LHCN-M2 (cell line): Measurements from ENCODE around the gene NT5C1A. TPM values are rescaled to one million over a fixed set of nuclear protein-coding genes. Genes with fewer than 3 reads are reported as not detected.

ENCODE experiments used
- DNase-seq: peaks from one replicate; pipeline ENCODE4 v3.0.0-alpha.2; 2012; ENCODE audit warnings: low read depth
- total RNA-seq: library from RNA; depleted of rRNA; stranded (reverse); fragments of >200 nt; gene quantifications from 2 replicates; pipeline ENCODE4 v1.2.3, GENCODE V29; 2014

Gene NT5C1A
- total RNA-seq, 1 experiment from 2014 or later: not detected

DNA sequence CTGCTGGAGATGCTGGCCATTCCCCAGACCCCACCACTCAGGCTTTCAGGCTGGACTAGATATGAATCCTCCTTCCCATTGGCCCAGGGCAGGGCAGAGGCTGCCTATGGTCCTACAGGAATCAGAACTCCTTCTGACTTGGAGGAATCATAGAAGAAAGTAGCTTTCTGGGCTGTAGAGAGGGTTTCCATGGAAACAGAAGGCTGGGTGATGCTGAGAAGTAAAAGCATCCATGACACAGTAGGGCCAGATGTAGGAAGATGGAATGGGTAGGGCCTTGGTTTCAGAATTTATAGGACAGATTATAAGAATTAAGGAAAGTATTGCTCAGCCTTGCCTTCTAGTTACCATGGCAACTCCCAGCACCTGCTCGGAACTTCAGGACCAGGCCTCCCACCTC, 9.0 kb downstream of the NT5C1A start:
- DNase-seq: no peak

DNA sequence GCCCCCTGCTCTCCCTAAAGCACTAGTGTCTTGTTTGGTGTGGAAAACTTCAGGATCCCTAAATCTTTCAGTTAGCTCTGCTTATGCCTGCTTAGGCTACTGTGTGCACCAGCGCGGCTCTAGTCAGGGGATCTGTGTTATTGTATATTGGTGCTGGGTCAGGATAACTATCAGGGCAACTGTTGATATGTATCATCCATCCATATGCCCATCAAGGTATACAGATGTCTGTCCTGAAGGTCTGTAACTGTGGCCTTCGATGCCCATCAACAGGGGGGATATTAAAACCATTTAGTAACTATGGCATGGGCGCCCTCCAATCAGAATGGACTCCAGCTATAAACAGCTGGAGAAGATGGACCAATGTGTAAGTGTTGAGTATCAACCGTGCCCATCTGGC, 12.4 kb downstream of the NT5C1A start:
- DNase-seq: no peak

DNA sequence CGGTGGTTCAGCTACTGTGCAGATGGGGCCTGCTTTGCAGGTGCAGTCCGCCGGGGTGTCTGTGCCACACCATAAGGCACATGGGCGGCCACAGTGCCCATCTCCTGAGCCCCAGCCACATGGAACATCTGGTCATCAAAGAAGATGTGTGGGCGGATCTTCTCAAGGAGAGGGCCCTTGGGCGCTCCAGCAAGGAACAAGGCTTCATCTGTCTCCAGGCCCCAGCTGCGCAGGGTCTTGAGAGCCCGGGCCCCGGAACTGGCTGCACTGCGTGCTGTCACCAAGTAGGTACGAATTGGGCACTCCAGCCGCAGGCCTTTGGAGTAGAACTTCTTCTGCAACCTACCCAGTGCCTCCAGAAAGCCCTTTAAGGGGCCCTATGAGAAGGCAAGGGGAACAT, 12.8 kb downstream of the NT5C1A start:
- DNase-seq: no peak

DNA sequence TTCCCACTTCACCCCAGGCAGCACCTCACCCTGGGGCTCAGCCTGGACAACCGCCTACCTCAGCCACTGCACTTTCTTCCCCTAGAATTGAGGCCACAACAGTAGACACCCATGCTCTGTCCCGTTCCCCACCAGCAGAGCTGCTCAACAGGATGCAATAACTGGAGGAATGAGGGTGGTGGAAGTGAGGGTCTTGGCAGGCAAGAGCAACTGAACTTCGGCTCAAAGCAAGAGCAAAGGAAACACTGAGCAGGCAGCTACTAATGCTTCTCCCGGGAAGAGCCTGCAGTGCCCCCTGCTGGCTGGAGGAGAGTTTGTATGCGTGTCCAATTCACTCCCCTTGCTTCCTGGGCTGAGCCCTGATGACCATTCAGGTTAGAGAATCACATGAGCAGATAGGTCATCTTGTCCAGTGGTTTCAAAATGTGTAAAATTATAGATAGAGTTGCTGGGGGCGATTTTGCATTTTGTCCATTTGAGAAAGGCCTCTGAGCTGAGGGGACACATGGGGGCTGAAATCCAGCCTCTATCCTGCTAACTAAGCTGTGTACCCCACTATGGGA, 13.9 kb downstream of the NT5C1A start:
- peak; percentile 81 for DNase-seq

DNA sequence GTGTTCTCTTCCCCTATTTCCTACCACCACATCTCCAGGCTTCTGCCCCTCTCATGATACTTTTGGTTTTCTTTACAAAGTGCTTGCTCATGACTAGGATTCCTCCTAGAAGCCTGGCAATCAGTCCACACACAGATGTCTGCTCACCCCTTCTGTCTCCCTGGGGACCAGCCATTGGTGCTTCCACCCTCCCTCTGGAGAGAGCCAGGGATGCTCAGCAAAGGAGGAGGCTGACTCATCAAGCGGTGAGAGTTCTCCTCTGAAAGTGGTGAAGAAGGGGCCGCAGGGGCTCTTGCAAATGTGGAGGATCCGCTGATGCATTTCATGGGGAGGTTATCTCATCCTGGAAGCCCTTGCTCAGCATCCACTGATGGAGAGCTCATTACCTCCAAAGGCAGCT, 14.5 kb downstream of the NT5C1A start:
- peak; percentile 66 for DNase-seq

DNA sequence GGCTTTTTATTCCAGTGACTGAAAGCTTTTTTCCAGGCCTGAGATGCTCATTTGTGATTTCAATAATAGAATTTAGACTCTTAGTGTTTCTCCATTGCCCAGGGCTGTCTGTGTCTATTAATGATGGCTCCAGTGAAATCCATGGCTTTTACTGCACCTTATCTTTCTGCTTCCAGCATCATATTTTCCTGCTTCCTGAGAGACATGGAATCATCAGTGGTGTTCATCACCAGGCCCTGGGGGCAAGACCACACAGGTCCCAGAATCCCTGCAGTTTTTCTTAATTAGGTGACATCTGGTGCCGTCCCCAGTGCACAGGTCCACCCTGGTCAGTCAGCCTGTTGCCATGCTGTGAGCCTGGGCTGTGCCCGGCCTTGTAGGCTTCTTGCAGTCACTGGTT, 15.5 kb downstream of the NT5C1A start:
- DNase-seq: no peak

DNA sequence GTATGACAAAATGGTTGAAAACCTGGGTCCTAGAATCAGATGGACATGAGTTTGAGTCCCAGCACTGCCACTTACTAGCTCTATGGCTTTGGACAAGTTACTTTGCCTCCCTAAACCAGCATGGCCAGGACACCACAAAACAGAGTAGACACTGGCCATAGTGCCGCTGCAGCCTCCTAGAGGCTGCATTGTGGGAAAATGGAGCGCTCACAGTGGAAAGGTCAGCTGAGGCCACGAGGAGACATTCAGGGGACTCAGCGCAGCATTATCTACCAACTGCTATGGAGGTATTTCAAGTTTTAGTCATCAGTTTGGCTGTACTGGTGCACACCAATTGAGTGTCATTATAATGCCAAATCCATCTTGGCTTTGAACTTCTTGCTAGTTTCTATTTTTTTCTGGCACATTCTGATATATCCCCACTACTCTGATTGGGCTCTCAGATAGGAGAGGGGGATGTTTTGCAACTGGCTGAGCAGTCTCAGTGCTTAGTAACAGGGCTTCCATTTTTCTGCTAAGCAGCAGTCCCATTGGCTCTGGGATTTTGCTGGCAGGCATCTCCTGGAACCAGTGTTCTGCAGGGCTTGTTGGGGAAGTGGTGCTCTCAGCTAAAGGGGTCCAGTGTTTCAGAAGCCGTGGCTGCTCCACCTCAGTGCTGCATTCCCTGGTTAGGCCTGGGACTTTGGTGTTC, 16.2 kb downstream of the NT5C1A start:
- DNase-seq: no peak

DNA sequence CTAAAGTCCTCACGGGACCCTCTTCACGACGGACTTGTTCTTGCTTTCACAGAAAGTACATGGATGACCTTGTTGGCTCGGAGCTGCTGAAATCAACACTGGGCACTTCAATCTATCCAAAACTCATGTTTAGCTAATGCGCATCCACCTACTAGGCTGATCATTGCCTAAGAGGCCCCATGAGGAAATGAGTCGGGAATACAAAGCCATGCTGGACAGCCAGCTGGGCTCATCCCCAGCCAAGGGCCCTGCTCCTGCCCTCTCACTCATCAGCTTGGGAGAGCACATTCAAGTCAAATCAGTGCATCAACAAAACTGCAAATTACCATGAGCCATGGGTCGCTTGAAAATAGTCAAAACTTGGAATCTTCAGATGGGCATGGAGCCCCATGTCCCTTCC, 17.6 kb downstream of the NT5C1A start:
- DNase-seq: no peak

DNA sequence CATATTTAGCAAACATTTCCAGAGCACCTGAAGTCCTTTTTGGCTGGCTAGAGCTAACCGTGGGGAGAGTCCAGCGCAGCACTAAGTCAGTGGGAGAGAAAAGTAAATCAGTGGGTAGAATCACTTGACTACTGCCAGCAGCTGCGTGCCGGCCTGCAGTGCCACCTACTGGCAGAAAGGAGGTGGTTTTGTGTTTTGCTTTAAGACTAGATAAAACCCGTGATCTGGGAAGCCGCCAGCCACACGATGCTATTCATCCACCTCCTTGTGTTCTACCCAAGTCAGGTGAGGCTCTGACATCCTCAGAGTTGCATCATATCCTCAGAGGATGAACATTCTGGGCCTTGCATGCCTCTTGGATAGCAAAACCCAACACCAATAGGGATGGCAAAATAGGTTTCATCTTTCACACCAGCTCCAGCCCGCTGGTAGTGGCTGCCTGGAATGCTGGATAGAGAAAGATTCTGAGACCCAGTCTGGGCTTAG, 18.3 kb downstream of the NT5C1A start:
- peak; percentile 78 for DNase-seq

DNA sequence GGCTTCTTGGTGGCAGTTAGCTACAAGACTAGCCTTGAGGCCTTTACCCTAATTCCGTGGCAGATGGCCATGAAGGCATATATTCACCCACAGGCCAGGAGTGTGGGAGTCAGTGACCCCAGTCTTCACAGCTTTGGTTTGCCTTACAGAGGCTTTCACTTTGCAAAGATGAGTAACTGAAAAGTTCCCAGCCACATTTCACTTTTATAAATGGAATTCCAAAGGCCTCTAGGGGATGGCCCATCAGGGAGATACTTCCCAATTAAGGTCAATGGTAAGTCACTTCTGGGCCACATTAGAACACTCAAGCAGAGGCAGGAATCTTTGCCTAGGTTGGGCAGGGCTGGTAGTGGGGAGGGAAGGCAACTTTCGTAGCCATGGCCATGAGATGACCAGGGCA, 19.4 kb downstream of the NT5C1A start:
- DNase-seq: peak; percentile 48

DNA sequence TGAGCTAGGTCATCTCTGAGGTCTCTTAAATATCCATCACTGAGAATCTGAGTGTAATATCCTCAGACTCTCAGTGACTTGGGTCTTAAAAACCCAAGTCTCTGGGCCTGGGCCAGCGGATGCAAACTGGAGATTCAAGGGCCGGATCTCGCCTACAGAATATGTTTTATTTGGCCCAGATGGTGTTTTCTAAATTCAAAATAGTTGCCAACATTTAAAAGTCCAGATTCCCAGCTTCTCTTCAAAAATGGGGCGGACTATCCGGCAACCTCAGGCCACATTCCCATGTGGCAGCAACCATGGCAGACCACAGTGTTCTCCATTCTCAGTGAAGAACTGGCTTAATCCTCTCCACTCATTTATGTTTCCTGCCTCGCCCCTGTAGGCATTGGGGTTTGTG, 19.8 kb downstream of the NT5C1A start:
- no peak for DNase-seq

DNA sequence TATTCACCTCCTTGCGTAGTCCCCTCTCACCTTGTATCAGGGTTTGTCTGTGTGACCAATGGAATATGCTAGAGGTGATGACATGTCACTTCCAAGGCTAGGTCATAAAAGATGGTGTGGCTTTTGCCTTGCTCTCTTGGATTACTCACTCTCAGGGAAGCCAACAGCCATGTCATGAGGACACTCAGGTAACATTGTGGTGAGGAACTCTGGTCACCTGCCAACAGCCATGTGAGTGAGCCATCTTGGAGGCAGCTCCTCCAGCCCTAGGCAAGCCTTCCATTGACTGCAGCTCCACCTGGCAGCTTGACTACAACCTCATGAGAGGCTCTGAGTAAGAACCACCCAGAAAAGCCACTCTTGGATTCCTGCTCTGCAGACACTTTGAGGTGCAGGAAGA, 21.5 kb downstream of the NT5C1A start:
- no peak for DNase-seq

DNA sequence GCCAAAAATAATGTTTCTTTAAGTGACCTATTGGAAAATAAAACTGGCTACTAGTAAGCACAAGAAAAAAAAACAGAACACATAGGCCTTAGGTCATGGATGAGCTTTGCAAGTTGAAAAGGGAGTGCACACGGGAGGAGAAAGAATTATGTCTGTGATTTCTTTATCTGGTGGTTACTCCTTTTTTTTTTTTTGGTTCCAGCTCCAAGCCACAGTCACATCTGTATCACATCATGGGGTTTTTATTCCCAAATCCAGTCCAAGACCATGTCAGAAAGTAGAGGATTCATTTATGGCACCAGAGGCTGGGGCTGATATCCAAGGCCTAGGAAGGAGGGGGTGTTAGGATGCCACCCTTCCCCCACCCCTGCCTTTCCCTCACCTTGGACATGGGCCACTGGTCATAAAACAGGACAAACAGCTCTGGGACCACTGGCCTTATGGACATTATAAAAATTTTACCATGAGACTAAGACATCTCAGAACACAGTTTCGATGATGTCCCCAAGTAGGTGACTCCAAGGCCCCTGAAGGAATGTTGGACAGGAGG, 22.2 kb downstream of the NT5C1A start:
- DNase-seq: no peak

DNA sequence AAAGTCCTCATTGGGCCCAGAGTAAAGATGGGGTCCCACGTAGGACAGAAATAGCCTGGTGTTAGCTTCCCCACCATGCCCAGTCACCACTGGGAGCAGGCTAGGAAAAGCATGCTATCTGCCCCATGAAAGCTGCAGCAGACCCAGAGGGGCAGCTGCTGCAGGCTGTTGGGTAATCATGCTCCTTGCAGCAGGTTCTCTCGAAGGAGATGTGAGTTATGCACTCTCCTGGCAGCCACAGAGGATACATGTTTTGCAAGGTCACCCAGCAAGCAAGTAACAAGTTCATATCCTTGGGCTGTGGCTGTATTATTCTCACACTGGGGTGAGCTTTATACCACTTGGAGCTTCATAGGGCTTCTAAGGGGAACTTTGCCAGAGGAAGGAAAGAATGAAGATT, 23.4 kb downstream of the NT5C1A start:
- DNase-seq: peak; percentile 81

DNA sequence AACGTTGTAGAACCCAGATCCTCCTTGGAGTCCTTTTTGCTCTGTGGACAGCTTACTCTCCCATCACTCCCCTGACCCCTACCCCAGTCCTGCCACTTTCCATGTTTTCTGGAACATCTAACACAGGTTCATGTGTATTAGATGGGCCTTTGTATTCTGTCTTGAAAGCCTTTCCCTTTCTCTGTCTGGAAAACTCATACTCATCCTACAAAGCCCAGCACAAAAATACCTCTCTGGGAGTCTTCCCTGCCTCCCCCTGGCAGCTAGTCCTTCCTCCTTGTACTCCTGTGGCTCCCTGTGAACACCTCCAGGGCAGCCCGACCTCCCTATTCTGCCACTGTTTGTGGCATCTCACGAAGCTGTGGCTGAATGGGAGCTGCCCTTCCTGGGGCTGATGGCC, 24.7 kb downstream of the NT5C1A start:
- no peak for DNase-seq

DNA sequence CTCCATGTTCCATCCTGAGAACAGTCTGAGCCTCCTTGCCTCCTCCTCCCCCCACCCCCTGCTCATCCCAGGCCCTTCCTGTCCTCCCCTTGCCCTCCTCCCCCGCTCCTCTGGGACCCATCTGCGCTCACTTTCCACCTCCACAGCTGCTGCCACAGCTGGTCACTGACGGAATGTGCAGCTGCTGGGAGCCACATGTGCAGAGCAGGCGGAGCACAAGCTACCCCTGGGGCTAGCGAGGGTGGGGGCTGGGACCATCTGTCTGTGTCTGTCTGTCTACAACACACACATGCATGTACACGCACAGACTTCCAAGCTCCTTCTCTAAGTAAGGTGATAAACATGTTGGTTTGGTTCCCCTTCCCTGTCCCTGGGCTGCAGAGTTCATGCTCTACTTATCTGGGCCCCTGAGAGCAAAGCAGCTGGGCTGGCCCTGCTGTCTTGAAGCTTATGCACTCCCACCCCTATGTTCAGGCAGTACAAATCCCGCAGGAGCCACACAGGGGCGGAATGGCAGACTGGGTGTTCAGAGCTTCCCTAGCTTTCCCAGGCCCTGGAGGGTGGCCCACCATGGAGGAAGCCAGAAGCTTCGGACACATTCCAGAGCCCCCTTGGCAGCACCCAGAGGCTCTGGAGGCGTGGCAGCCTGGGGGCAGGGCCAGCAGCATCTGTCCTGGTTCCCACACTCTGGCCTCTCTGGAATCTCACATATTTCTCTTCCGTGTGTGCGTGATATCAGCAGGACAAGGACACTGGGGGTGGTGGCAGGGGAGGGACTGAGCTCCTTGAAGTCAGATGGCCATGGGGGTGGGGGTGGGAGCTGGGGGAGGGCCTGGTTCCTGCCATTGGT, 25.4 kb downstream of the NT5C1A start:
- DNase-seq: peak; percentile 100

DNA sequence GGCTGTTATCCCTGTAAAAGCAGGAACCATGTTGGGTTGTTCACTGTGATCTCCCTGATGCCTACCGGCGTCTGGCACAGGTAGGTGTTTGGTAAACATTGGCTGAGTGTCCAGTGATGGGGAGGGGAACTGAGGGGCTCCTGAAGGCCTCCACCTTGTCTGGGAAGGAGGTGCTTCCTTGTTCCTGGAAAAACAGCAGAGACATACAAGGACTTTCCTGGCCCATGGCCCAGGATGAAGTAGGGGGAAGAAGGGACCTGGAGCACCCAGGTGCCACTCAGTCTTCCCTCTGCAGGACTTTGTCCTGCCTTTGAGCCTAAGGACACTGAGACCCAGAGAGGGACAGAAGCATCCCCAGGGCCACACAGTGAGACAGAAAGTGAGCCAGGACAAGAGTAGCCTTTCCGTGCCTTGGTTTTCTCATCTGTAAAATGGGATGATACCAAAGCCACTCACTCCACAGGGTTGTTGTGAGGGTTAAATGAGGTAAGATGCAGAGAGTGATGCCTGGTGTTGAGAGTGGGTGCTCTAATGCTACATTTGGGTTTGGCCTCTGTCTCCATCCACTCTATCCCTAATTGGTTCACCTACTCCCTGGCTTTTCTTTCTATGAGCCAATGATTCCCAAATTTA, 26.4 kb downstream of the NT5C1A start:
- DNase-seq: no peak

DNA sequence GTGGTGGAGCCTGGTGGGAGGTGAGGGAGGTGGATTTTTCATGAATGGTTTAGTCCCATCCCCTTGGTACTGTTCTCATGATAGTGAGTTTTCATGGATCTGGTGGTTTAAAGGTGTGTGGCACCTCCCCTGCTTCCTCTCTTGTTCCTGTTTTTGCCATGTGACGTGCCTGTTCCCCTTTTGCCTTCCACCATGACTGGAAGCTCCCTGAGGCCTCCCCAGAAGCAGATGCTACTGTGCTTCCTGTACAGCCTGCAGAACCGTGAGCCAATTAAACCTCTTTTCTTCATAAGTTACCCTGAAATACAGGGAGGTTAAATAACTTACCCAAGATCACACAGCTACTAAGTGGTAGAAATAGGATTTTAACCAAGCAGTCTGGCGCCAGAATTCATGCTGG, 28.2 kb downstream of the NT5C1A start:
- no peak for DNase-seq

DNA sequence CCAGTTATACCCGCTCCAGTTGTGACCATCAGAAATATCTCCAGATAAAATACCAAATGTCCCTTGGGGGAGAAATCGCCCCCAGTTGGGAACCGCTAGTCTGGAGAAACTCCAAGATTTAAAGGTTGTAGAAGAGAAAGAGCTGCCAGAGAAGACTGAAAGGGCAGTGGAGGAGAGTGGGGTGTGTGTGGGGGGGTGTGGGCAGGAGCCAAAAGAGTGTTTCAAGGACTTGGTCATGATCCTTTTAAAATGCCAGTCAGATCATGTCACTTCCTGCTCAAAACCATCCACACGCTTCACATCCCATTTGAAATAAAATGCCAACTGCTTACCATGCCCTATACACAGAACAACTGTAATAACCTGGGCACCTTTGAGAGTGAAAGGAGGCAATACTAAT, 29.1 kb downstream of the NT5C1A start:
- peak; percentile 95 for DNase-seq

DNA sequence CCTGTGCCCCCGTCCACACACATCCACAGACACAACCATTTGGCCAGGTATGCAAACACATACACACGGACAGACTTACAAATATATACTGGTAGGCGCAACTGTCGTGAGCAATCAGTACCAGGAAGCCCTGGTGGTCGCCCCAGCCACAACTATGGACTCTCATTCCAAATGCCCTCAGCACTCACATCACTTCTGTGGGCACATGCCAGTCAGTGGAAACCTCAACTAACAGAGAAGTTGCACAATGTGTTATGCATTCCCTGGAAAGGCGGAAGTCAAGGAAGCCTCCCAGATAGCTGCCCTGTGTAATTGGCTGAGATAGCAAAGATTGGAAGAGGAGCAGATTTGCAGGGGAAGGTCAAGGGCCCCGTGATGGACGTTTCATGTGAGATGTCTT, 31.0 kb downstream of the NT5C1A start:
- DNase-seq: peak; percentile 84

DNA sequence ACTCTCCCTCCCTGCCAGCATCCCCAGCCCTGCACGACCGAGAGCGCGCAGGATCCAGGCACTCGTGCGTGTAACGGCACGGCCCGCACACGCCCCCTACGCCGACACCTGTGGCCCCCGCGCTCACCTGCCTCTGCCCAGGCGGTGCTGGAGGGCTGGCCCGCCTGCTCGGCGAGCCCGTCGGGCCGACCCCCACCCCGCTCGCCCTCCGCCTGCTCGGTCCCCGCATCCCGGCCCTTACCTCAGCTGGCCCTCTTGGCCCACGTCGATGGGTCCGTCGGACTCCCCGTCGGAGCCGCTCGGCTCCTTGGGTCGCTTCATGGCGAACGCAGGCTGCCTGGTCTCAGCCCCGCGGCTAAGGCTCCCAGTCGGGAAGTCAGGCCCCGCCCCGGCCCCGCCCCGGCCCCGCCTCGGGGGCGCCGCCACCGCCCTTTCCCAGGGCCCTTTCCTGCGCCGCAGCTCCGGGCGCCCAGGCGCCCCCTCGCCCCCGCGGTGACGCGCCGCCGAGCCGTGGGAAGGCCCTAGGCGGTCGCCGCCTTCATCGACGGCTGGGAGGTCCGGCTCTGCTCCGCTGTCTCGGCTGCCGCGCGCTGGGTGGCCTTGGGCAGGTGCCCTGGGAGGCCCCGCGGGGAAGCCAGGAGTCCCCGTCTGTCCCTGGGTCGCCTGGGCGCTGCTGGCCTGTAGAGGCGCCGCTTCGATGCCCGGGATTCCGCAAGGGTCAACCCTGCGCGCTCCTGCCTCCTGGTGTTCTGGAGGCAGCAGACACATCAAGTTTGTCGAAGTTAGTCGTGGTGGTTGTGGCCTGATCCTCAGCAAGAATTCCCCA, 32.4 kb downstream of the NT5C1A start, which contains the start of gene HEYL:
Gene HEYL (minus strand): TSS at position 339 of the 826 bp plus-strand sequence. CDS start 18 bp downstream, at position 321.
- DNase-seq: peak; percentile 75
